Activated CD8-positive, alpha-beta memory T cell treated with anti-CD3 and anti-CD28 coated beads, Interleukin-2, amount 50 U/mL, for 24 hours (primary cell): Measurements from ENCODE around the gene RUNX1.

Source experiments
- DNase-seq: peaks from one replicate; pipeline ENCODE4 v3.0.0-alpha.2; 2020; ENCODE audit errors: extremely low read depth

Gene RUNX1

DNA sequence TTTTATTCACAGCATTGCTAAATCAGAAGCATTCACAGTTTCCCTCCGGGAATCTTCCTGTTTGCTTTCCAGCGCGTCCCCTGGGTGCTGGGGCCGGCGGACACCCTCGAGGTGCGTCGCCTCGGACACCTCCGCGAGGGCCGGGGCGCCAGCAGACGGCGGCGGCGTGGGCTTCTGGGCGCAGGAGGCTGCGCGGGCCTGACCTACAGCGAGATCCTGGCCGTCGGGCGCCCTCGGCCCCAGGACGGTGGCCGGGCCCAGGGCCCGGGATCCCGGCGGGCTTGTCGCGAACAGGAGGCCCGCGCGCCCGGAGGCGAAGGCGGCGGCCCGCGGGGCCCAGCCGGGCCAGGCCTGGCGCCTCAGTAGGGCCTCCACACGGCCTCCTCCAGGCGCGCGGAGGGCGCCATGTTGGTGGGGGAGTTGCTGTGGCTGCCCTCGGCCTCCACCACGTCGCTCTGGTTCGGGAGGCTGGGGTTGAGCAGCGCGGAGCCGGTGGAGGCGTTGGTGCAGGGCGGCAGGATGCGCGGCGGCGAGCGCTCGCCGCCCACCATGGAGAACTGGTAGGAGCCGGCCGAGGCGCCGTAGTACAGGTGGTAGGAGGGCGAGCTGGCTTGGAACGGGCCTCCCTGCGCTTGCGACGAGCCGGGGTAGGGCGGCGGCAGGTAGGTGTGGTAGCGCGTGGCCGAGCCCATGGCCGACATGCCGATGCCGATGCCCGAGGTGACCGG, 257.2 kb downstream of the RUNX1 start:
- no peak for DNase-seq

DNA sequence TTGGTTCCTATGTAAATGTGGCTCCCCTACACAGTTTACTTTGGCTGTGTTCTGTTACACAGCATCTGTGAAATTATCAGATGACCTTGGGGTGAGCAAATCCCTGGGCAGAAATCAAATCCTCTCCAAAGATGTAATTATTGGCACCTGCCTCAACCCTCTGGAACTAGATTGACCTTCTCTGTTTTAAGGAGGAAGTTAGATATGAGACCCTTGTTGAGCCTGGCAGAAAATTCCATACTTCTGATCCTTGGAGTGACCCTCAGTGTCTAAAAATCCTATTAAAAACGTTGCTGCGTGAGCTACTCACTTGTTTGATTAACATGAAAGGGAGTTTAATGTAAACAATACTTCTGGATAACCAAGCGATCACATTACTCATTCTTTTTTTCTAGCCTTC, 258.3 kb downstream of the RUNX1 start:
- DNase-seq, result no peak

DNA sequence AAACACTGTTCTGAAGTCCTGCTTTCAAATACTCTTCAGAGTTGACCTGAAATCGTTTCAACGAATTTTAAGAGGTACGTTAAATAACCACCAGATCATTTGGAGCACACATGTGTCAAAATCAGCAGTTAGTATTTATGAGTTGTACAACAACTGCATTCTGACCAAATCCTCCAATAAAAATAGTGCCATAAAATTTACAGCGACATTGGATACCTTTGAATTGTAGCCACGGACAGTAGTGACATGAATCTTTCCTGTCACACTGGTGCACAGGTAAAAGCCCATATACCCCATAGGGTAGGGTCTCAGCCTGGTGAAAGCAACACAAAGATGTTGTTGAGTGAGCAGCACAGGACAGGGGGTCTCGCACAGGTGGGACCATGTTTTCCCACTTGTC, 258.8 kb downstream of the RUNX1 start:
- no peak for DNase-seq

DNA sequence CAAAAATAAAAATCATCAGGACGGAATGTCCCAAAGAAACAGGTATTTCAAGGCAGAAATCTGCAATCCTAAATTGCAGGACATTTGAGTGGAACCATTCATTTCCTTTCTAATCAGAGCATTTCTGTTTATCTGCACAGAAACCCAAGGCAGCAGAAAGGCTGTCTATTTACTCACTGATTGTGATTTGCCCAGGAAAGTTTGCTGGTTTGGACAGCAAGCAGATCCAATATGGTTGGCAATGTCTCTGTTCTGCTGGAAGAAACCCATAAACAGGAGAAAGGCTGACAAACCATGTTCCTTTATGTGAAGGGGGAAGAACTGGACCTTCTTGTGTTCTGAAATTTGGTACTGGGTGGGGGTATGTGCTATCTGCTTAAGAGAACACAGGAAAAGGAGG, 260.2 kb downstream of the RUNX1 start:
- no peak for DNase-seq

DNA sequence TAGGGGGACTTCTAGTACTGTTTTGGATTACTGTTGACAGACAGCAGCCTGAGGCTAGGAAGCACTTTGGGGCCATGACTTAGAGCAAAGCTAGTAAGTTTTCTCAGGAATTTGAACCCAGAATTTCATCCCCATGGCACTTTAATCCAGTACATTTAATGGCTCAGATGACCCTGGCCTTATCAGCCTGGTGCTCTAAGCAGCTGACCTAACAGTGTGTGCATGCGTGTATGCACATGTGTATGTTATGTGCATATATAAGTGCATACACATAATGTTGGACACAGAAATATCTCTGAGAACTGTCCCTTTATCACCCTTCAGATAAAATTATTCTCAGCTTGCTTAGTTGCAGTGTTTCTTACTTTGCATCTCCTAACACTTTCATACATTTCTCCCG, 265.3 kb downstream of the RUNX1 start:
- DNase-seq, result no peak

DNA sequence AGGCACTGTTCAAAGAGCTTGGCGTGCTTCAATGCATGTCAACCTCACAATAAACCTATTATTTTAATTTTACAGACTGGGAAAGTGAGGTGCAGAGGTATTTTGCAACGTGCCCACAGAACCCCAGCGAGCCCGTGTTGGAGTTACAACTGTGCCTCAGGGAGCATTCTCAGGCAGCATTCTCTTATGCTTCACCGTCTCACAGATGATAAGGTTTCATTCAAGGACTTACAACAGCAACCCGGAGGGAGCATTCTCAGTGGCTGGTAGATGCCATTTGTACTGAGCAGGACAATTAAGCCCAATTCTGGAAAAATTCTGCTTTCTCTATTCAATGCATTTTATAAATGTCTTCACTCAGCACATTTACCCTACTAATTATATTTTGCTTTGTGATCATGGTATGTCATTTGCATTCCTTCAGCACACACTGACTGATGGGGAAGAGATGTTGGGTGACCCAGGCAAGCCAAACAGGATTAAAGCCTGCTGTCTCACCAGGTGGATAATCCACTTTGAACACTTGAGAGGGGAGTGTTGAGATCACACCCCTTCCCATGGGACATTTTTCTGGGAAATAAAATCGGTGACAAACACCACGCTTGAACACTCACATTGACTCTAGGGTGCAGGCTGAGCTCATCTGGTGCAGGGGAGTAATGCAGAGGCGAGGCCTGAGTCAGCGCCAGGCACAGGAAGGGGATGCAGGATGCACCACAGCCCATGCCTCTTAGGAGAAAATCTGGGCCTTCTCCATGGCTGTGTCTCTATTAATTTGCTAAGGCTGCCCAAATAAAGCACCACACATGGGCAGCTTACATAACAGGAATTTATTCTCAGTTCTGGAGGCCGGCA, 266.4 kb downstream of the RUNX1 start:
- DNase-seq, result no peak

DNA sequence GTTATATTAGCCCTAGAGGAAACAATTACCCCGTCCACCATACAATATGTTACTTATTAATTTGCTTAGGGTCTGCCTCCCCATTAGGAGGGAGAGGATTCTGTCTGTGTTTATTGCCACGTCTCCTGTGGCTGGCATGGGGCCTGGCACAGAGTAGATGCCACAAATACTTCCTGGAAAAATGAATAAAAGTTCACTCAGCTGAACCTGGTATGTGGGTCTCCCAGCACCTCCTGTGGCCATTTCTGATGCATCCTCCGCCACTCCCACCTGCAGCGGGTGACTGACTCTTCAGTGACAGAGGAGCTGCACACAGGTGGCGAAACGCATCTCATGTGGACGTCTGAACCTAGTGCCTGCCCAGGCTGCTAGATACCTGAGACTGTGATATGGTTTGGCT, 267.6 kb downstream of the RUNX1 start:
- DNase-seq, result no peak

DNA sequence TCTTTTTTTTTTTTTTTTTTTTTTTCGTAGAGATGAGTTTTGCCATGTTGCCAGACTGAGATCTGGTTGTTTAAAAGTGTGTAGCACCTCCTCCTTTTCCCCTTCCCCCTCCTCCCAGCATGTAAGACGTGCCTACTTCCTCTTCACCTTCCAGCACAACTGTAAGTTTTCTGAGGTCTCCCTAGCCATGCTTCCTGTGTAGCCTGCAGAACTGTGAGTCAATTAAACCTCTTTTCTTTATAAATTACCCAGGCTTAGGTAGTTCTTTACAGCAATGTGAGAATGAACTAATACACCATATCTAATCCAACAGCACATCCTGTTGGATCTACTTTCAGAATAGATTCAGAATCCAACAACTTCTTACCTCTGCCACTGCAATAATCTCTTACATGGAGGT, 269.2 kb downstream of the RUNX1 start:
- DNase-seq, result no peak

DNA sequence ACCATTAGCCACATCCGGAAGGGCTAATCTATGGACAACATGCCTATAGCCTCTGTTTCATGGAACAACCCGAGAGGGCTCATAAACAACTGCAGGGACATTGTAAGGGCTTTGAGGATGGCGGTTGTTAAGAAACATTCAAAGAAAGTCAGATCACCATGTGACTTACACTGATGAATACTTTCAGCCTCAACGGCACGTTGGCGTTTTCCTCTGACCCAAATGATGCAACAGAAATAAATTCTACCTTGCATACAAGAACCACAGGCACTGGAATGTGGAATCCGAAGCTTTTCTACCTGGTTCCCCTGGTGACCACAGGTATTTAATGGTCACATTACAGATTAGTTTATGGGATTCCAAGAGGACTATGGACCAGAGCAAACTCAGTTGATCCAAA, 273.3 kb downstream of the RUNX1 start:
- DNase-seq, result no peak

DNA sequence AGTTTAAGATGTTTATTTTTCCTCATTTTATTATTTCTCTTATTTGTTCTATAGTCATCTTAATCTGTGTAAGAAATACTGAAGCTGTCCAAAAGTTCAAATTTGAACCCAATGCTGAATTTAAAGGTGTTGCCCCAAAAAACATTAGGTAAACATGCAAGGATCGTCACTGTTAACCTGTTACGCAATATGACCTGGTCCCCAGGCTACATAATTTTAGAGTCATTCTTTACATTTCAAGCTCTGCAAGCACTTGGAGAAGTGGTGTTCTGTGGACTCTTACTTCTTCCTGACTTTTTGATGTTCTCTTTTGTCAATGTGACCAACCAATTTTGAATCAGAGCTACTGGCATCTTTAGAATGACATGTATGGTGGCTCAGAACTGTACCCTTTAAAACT, 274.4 kb downstream of the RUNX1 start:
- no peak for DNase-seq

DNA sequence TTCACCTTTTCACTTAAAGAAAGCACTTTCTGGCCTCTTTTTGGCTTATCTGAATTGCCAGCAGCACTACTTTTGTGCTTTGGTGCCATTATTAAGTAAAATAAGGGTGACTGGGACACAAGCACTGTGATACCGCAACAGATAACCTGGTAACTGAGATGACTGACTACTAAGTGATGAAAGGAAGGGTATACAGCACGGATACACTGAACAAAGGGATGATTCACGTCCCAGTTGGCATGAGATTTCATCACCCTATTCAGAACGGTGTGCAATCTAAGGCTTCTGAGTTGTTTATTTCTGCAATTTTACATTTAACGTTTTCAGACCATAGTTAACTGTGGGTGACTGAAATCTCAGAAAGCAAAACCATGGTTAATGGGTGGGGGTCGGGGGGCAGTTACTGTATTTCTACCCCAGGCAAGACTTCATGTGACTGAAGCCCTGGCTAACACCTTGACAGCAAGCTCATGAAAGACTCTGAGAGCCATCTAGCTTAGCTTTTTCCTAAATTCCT, 277.5 kb downstream of the RUNX1 start:
- no peak for DNase-seq

DNA sequence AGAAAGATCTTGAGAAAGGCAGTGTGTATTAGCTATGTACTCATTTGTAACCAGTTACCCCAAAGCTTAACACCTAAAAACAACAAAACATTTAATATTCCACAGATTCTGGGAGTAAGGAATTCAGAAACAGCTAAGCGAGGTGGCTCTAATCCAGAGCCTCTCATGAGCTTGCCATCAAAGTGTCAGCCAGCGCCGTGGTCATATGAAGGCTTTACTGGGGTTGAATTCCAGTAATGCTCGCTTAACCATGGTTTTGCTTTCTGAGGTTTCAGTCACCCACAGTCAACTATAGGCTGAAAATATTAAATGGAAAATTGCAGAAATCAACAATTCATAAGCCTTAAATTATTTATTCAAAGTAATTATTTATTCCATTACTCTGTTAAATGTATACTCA, 278.5 kb downstream of the RUNX1 start:
- no peak for DNase-seq

DNA sequence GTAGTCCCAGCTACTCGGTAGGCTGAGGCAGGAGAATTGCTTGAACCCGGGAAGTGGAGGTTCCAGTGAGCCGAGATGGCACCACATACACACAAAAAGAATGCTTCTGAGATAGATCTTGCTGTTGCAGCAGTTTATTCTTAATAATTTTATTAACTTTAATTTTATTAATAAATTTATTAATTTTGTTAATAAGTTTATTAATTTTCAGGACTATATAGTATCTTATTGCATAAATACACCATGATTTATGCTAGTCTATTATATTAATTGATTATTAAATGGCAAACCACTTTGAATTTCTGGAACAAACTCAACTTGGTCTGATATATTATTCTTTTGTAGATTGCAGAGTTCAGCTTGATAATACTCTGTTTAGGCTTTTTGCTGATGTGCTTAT, 280.8 kb downstream of the RUNX1 start:
- no peak for DNase-seq

DNA sequence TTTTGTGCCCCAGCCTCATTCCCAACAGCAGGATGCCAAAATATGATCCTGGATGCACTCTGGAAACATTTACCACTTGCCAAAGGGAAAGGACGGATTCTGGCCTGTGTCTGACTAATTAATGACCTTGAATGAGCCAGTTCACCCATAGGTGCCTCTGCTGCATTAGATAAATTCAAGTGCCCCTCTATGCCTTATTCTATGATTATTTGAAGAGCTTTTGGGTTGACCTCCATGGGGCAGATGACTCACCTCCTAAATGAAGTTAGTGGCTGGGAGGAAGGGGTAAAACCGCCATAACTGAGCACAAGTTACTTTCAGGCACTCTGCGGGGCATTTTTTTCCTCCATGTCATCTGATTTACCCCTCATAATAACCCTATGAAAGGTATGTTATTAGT, 282.2 kb downstream of the RUNX1 start:
- no peak for DNase-seq

DNA sequence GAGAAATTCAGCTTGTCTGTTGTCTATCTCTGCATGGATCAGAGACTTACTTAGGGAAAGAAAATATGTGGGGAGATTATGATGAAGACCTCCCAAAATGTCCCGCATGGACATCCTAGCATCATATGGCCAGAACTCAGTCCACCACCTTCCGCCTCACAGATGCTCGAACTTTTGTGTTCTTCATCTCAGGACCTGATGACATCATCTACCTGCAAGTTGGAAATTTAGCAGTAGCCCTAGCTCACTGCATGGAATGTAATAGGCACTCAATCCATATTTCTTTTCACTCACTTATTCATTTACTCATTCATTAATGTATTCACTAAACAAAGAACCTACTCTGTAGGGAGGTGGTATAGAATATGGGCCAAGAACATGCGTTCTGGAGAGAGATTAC, 283.5 kb downstream of the RUNX1 start:
- DNase-seq, result no peak

DNA sequence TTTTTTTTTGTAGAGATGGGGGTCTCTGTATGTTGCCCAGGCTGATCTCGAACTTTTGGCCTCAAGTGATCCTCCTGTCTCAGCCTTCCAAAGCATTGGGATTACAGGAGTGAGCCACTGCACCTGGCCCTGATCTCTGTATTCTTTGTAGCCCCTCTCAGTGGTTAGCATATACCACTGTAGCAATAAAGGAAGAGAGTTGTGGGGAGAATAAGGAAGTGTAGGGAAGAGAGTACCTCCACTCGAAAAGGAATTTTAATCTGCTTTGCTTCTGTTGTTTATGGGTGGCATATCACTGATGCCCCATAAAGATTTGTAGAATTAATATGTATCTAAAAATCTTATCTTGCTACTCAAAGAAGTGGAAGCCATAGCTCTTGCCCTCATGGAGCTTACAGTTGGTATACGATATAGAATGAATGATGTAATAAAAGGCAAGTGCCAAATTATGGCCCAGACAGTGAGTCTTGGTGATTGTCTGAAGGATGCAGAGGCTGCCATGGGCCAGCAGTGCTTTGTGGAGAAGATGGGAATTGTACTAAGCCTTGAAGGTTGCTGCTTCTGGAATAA, 284.3 kb downstream of the RUNX1 start:
- no peak for DNase-seq

DNA sequence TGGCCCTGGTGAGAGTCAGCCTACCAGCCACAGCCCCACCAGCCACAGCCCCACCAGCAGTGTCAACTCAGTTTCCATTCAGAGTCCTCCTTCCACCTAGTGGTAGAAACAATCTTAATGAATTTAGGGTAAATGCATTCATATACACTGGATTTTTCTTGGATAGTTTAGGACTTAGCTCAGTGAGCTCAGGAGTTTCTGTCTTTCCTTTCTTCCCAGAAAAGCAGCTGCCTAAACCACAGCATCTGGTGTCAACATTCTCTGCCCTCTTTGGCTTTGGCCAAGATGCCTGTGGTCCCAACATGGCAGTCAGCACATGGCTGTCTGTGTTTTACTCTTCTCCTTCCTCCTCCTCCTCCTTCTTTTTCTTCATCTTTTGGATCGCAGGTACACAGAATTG, 286.3 kb downstream of the RUNX1 start:
- DNase-seq, result no peak

DNA sequence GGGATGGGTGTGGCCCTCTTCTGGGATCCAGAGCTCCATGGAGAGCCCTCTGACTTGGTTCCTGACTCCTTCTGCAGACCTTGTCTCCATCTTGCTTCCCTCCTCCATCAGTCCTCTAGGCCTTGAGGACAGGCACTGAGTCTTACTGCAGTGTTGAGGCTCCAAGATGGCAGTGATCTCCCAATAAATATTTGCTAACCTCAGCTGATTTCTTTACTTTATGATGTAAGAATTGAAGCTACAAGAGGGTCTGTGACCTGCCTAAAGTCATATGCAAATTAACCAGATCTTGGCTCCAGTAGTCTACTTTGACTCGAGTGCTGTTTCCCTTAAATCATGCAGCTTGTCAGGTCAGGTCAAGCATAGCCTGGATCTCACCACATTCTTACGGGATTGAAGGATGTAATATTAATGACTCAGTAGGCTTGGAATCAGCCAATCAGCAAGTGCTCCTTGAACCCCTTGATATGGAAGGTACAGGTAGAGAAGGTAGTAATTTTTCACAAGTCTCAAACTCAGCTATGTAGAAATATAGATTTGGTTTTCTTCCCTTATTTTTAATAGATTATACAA, 287.3 kb downstream of the RUNX1 start:
- no peak for DNase-seq

DNA sequence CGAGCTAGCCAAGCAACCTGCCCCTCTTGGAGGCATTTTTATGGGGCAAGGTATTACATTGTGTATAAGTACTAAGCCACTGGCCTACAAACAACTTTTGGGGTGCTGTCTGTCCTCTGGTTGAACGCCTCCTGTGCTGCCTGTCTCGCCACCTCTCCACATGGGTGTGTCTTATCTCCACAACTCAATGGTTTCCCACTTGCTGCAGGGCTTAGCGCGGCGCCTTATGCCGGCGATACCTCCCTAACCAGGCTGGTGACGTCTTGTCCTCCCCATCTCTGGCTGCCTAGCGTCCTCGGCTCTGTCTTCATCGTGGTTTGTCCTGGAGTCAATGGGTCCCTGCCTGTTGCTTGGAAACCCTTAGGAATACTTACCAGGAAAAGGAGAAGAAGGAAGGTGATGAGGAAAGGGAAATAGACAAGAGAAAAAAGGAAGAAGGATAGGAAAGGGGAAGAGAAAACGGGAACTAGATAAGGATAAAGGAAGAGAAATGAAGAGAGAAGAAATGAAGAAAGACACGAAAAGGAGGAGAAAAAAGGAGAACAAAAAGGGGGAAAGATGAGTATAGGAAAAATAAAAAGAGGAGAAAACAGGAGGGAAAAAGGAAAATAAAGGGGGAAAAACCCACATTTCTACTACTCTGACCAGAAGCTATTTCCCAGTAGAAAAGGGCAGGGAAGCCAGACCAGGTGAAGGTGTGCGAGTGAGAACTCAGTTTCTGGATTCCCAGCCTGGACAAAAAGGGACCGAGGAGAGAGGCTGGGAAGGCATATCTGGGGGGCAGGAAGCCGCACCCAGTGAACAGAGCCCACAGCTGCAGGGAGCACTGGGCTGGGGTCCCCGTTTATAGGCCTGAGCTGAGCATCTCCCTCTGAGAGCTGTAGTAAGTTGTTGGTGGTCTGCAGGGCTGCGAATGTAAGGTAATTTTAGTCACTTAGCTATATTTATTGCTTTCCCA, 294.1 kb downstream of the RUNX1 start:
- no peak for DNase-seq

DNA sequence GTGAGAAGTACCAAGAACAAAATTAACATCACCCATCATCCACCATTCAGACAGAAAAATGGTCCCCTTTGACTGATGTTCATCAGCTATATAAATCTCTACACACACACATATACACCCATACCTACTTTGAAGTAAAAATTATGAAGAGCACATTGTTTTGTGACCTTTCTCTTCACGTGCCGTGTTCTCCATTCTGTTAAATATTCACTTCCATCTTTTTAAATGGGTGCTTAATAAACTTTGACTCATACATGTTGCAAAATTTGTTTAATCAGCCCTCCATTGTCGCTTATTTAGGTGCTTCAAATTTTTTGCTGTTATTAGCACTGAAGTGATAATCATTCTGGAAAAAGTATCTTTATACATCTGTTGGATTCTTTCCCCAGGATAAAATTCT, 300.2 kb downstream of the RUNX1 start:
- no peak for DNase-seq

DNA sequence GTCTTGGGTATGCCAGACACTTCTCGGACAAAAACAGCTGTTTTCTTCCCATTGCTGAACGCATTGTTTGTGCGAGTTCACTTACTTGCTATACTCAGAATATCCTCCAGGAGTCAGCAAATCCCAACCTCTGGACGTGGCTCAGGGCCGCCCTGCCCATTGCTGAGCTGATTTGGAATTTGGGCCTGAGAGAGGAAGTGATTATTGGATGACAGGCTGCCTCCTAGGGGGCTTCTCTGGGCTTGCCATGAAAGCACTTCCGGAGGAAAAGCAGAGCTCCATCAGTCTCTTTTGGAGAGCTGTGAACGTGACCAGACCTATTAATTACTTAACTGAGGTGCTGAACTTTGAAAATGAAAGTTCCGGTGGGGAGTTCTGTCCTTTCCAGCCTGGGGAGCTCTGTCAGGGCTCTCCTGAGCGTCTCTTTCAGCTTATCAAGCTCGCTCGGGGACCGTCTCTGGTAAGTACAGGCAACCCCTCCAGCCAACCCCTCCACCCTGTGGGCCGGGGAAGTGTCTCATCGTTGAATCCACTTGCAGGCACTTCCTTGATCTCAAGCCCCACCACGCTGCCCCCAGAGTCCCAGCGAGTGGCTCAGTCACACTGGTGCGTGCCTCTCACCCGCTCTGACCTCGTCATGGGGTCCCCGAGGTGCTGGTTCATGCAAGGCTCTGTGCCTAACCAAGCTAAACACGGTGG, 303.4 kb downstream of the RUNX1 start:
- peak; percentile 14 for DNase-seq
